Right renal pelvis (tissue), 4 donors: ENCODE results near the gene PADI3. TPM values are rescaled to one million over a fixed set of nuclear protein-coding genes. Genes with fewer than 3 reads are reported as not detected.

ENCODE experiments used
- DNase-seq, 4 donors: peaks; one replicate each; pipeline ENCODE4 v3.0.0-alpha.2; 2013; ENCODE audit warnings: low read depth in 4 of 4, low spot score in 3 of 4, missing footprints in 1 of 4
- polyA plus RNA-seq, 4 donors: library from polyadenylated mRNA; unstranded; fragments of 120-200 nt; gene quantifications; one replicate each; pipeline ENCODE4 v1.2.1, GENCODE V29; 2013; ENCODE audit not compliant: insufficient read length in 4 of 4

PADI3 gene
- polyA plus RNA-seq, 4 donors, result 0.10 to 0.22 (median 0.14) TPM; not detected in 1

GRCh38 chr1:17270891-17271765 lies 22.2 kb downstream of the PADI3 start:
- DNase-seq, result no peak

- no peak for DNase-seq
Measured at GRCh38 chr1:17272066-17272465, 23.2 kb downstream of the PADI3 start.

GRCh38 chr1:17272646-17273045 lies 23.7 kb downstream of the PADI3 start:
- no peak for DNase-seq

GRCh38 chr1:17273096-17273495 lies 24.2 kb downstream of the PADI3 start:
- DNase-seq, result no peak

GRCh38 chr1:17274186-17275170 lies 25.6 kb downstream of the PADI3 start:
- peak in 1 of 4 donors; percentile 15 for DNase-seq

GRCh38 chr1:17276568-17276967 lies 27.7 kb downstream of the PADI3 start:
- DNase-seq, result no peak

GRCh38 chr1:17277511-17278159 lies 28.7 kb downstream of the PADI3 start:
- DNase-seq, result no peak

- no peak for DNase-seq
Measured at GRCh38 chr1:17278996-17279830, 30.3 kb downstream of the PADI3 start.

GRCh38 chr1:17280436-17280835 lies 31.5 kb downstream of the PADI3 start:
- no peak for DNase-seq

- DNase-seq, result no peak
Measured at GRCh38 chr1:17280894-17281293, 32.0 kb downstream of the PADI3 start.

- DNase-seq, result no peak
Measured at GRCh38 chr1:17281775-17282181, 32.9 kb downstream of the PADI3 start.

GRCh38 chr1:17282836-17283235 lies 33.9 kb downstream of the PADI3 start:
- no peak for DNase-seq

- DNase-seq, result no peak
Measured at GRCh38 chr1:17286646-17287045, 37.7 kb downstream of the PADI3 start.

- no peak for DNase-seq
Measured at GRCh38 chr1:17287130-17287776, 38.4 kb downstream of the PADI3 start.

- no peak for DNase-seq
Measured at GRCh38 chr1:17289721-17290120, 40.8 kb downstream of the PADI3 start.

GRCh38 chr1:17290553-17290952 lies 41.7 kb downstream of the PADI3 start:
- no peak for DNase-seq

- DNase-seq, result no peak
Measured at GRCh38 chr1:17292299-17293160, 43.6 kb downstream of the PADI3 start.

- no peak for DNase-seq
Measured at GRCh38 chr1:17293681-17294425, 45.0 kb downstream of the PADI3 start.
